Brain microvascular endothelial cell (primary cell): Measurements from ENCODE around the gene CSRNP3.

Experiments used
- DNase-seq: peaks from one replicate; pipeline ENCODE4 v3.0.0-alpha.2; 2020
- H3K27ac ChIP-seq: fragments of 250-450 bp; sonication (Bioruptor Pico); 2 replicates; pipeline ENCODE4 v1.5.1; 2020; ENCODE audit warnings: mild to moderate bottlenecking, moderate library complexity
- H3K27me3 ChIP-seq: fragments of 250-450 bp; sonication (Bioruptor Pico); replicated peaks from 2 replicates; pipeline ENCODE4 v1.5.1; 2020; ENCODE audit warnings: mild to moderate bottlenecking
- H3K36me3 ChIP-seq: fragments of 250-450 bp; sonication (Bioruptor Pico); replicated peaks from 2 replicates; pipeline ENCODE4 v1.5.1; 2020; ENCODE audit warnings: mild to moderate bottlenecking
- H3K4me3 ChIP-seq: 2 replicates; pipeline ENCODE4 v1.5.1; 2011; ENCODE audit warnings: low read depth, mild to moderate bottlenecking, control low read depth, low read length, moderate library complexity
- CTCF ChIP-seq: IDR thresholded peaks from 2 replicates; pipeline ENCODE4 v1.5.1; 2011; ENCODE audit warnings: low read depth, mild to moderate bottlenecking, moderate library complexity, low read length, control low read depth, inconsistent platforms; ENCODE audit errors: missing control alignments
- in situ Hi-C: cut with HindIII; loops from 2 replicates; pipeline ENCODE4 v1.10.0; 2017; ENCODE audit warnings: low sequenced_read_pairs, low pct_ligation_motif_present

CSRNP3 gene

GRCh38 chr2:165706960-165707487 lies 237.5 kb downstream of the CSRNP3 start:
- H3K36me3 ChIP-seq, result no peaks in the 10 kb centered on the region
- in situ Hi-C loops, result no loop called here
- no peak for TF ChIP-seq CTCF
- no peak overlapping the region for H3K27ac ChIP-seq
- H3K4me3 ChIP-seq, result no peak overlapping the region
- no peak for DNase-seq
- H3K27me3 ChIP-seq, result no peaks in the 10 kb centered on the region

GRCh38 chr2:165716091-165716490 lies 246.6 kb downstream of the CSRNP3 start:
- H3K27me3 ChIP-seq, result no peaks in the 10 kb centered on the region
- H3K36me3 ChIP-seq, result no peaks in the 10 kb centered on the region
- no peak overlapping the region for H3K27ac ChIP-seq
- in situ Hi-C loops, result no loop called here
- H3K4me3 ChIP-seq, result no peak overlapping the region
- TF ChIP-seq CTCF, result no peak
- no peak for DNase-seq

- TF ChIP-seq CTCF, result no peak
- DNase-seq, result no peak
- Histone ChIP-seq H3K27ac (no peak overlapping the region), H3K27me3 (no peaks in the 10 kb centered on the region), H3K36me3 (no peaks in the 10 kb centered on the region), H3K4me3 (no peak overlapping the region)
- in situ Hi-C loops, result no loop called here
Measured at GRCh38 chr2:165718610-165719210, 249.2 kb downstream of the CSRNP3 start.

GRCh38 chr2:165720511-165720910 lies 251.0 kb downstream of the CSRNP3 start:
- no peaks in the 10 kb centered on the region for H3K36me3 ChIP-seq
- no peak overlapping the region for H3K27ac ChIP-seq
- no peaks in the 10 kb centered on the region for H3K27me3 ChIP-seq
- peak; percentile 81 for DNase-seq
- in situ Hi-C loops, result no loop called here
- no peak for TF ChIP-seq CTCF
- no peak overlapping the region for H3K4me3 ChIP-seq

- peak overlapping the region; percentile 49 for H3K27ac ChIP-seq
- no peaks in the 10 kb centered on the region for H3K27me3 ChIP-seq
- no peak overlapping the region for H3K4me3 ChIP-seq
- peak; percentile 47 for DNase-seq
- in situ Hi-C loops, result no loop called here
- no peaks in the 10 kb centered on the region for H3K36me3 ChIP-seq
- TF ChIP-seq CTCF, result no peak
Measured at GRCh38 chr2:165725421-165725820, 255.9 kb downstream of the CSRNP3 start.
